ENCODE results near the gene EDEM2.
"Not testable (repeated sequence)": the region's sequence is repeated elsewhere in the genome, so short reads cannot be mapped to it uniquely, and the experiment has no call there.

Gene EDEM2

DNA sequence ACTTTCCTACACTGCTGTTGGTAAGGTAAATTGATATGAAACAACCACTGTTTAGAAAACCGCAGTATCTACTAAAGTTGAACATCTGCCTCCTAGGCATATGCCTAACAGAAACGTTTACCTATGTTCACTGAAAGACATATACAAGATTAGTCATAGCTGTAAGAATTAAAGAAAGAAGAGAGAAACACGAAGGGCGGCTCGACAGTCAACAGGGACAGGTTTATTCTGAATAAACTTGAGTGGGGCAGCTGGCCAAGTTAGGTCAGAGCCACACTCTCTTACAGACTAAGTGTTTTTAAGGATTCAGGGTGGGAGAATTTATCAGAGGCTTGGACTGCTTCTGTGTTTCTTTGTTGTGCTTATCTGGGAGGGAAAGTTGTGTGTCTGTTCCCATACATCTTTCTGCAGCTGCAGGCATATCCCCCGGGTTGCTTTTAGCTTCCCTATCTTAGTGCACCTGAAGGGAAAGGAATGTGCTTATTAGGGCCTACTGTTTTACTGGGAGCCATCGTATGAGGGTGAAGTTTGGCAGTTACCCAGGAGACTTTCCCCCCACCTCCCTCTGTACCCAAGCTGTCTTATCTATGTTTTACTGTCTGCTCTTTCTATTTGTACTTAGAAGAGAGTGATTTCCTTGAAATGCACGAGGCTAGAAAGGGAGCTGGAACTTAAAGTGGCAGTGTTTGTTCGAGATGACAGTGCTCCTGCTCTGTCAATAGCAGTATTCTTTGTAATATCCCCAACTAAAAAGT is 45.2 kb upstream of the EDEM2 start:
- H3K9me2 ChIP-seq (replicated peaks; ENCODE audit: insufficient read depth, low read length): no peaks in the 10 kb centered on the region
- H3K36me3 ChIP-seq (replicated peaks; ENCODE audit: insufficient read depth, low read length): no peaks in the 10 kb centered on the region
- no peaks in the 10 kb centered on the region for H3K27me3 ChIP-seq (replicated peaks; ENCODE audit: insufficient read depth, low read length)
- H4K20me1 ChIP-seq (ENCODE audit: insufficient read depth, low read length): no peaks in the 10 kb centered on the region
- no peaks in the 10 kb centered on the region for H3F3A ChIP-seq (ENCODE audit: insufficient read depth, low read length)
- H3K4me1 ChIP-seq (ENCODE audit: low read length): no peaks in the 10 kb centered on the region
- no peak overlapping the region for H3K4me3 ChIP-seq (ENCODE audit: low read length)
- H3K9me3 ChIP-seq (replicated peaks; ENCODE audit: insufficient read depth, low read length): no peaks in the 10 kb centered on the region
- no peak overlapping the region for H3K9ac ChIP-seq (ENCODE audit: low read length)
- H2AFZ ChIP-seq (ENCODE audit: low read length): no peak overlapping the region
- no peaks in the 10 kb centered on the region for H3K79me2 ChIP-seq (ENCODE audit: low read length)
- TF ChIP-seq EZH2 (optimal IDR thresholded peaks at IDR 0.05; ENCODE audit: low read depth, low read length) (no peak), EZH2phosphoT487 (IDR thresholded peaks at IDR 0.05; ENCODE audit: low read length) (no peak)
- TF ChIP-seq, protein P1, sequence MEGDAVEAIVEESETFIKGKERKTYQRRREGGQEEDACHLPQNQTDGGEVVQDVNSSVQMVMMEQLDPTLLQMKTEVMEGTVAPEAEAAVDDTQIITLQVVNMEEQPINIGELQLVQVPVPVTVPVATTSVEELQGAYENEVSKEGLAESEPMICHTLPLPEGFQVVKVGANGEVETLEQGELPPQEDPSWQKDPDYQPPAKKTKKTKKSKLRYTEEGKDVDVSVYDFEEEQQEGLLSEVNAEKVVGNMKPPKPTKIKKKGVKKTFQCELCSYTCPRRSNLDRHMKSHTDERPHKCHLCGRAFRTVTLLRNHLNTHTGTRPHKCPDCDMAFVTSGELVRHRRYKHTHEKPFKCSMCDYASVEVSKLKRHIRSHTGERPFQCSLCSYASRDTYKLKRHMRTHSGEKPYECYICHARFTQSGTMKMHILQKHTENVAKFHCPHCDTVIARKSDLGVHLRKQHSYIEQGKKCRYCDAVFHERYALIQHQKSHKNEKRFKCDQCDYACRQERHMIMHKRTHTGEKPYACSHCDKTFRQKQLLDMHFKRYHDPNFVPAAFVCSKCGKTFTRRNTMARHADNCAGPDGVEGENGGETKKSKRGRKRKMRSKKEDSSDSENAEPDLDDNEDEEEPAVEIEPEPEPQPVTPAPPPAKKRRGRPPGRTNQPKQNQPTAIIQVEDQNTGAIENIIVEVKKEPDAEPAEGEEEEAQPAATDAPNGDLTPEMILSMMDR (IDR thresholded peaks at IDR 0.05; ENCODE audit: low read length): no peak
- no peak overlapping the region for H3K27ac ChIP-seq (ENCODE audit: low read length)
- DNase-seq: no peak
- no peak overlapping the region for H3K4me2 ChIP-seq (ENCODE audit: low read depth, low read length)

DNA sequence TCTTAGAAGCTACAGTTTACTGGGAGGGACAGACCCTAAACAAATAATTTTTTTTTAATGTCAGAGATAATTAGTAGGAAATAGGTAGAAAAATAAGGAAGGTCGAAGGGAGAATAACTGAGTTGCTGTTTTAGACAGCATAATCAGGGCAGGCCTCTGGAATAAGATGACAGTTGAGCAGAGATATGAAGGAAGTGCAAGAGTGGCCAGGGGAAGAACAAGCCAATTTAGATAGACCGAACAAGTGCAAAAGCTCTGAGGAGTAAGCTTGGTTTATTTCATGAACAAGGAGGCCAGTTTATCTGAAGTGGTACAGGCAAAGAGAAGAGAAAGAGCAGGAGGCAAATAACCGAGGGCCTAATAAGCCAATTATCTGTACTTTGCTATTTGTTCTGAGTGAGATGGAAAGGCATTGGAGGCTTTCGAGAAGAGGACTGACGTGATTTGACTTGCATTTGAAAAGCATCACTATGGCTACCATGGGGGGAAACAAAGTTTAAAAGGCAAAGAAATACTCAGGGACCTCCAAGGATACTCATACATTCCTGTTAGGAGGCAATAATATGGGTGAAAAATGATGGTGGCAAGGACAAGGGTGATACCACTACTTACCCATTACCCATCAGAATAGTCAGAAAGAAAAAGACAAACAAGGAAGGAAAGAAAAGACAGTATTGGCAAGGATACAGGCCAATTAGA is 44.4 kb upstream of the EDEM2 start:
- Histone ChIP-seq H4K20me1 (ENCODE audit: insufficient read depth, low read length) (no peaks in the 10 kb centered on the region), H3F3A (ENCODE audit: insufficient read depth, low read length) (no peaks in the 10 kb centered on the region), H3K4me1 (ENCODE audit: low read length) (no peaks in the 10 kb centered on the region), H3K9me3 (replicated peaks; ENCODE audit: insufficient read depth, low read length) (no peaks in the 10 kb centered on the region), H3K36me3 (replicated peaks; ENCODE audit: insufficient read depth, low read length) (no peaks in the 10 kb centered on the region), H3K4me2 (ENCODE audit: low read depth, low read length) (no peak overlapping the region), H3K9me2 (replicated peaks; ENCODE audit: insufficient read depth, low read length) (no peaks in the 10 kb centered on the region), H3K4me3 (ENCODE audit: low read length) (no peak overlapping the region), H3K27me3 (replicated peaks; ENCODE audit: insufficient read depth, low read length) (no peaks in the 10 kb centered on the region), H3K27ac (ENCODE audit: low read length) (no peak overlapping the region), H2AFZ (ENCODE audit: low read length) (no peak overlapping the region), H3K9ac (ENCODE audit: low read length) (no peak overlapping the region), H3K79me2 (ENCODE audit: low read length) (no peaks in the 10 kb centered on the region)
- DNase-seq: no peak
- TF ChIP-seq EZH2phosphoT487 (IDR thresholded peaks at IDR 0.05; ENCODE audit: low read length): no peak
- TF ChIP-seq EZH2 (optimal IDR thresholded peaks at IDR 0.05; ENCODE audit: low read depth, low read length): no peak

DNA sequence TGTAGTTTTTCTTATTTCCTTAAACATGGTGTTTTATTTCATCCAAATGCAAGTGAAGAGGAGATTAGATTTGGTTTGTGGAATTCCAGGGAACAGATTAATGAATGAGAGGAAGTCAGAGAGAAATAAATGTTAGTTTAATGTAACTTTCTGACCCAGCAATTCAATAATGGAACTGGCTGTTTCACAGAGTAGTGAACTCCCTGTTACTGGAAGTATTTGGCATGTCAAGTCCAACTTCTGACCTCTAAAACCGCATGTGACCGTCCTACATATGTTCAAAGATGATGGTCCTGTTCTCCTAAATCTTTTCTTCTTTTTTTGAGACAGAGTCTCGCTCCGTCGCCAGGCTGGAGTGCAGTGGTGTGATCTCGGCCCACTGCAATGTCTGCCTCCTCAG is 43.4 kb upstream of the EDEM2 start:
- H3K9me3 ChIP-seq (replicated peaks; ENCODE audit: insufficient read depth, low read length): no peaks in the 10 kb centered on the region

DNA sequence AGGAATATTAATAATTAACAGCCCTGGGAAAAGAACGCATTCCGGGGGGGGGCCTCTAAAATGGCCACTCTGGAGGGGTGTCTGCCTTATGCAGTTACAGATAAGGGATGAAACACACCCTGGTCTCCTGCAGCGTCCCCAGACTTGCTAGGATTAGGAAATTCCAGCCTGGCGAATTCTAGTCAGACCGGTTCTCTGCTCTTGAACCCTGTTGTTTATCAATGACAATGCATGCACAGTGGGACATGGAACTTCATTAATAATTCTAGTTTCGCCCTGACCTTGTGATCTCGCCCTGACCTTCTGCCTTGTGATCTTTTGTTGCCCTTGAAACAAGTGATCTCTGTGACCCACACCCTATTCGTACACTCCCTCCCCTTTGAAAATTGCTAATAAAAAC is 42.1 kb upstream of the EDEM2 start:
- H3K27me3 ChIP-seq (replicated peaks; ENCODE audit: insufficient read depth, low read length); H3K9ac ChIP-seq (ENCODE audit: low read length); H4K20me1 ChIP-seq (ENCODE audit: insufficient read depth, low read length); H3K36me3 ChIP-seq (replicated peaks; ENCODE audit: insufficient read depth, low read length); H3K4me2 ChIP-seq (ENCODE audit: low read depth, low read length); H3F3A ChIP-seq (ENCODE audit: insufficient read depth, low read length); H2AFZ ChIP-seq (ENCODE audit: low read length); H3K79me2 ChIP-seq (ENCODE audit: low read length); DNase-seq; H3K9me2 ChIP-seq (replicated peaks; ENCODE audit: insufficient read depth, low read length); H3K27ac ChIP-seq (ENCODE audit: low read length); H3K9me3 ChIP-seq (replicated peaks; ENCODE audit: insufficient read depth, low read length); H3K4me1 ChIP-seq (ENCODE audit: low read length); H3K4me3 ChIP-seq (ENCODE audit: low read length): not testable (repeated sequence)

More for the DNA sequence above, 43.4 kb upstream of the EDEM2 start:
- Histone ChIP-seq H3K27me3 (replicated peaks; ENCODE audit: insufficient read depth, low read length) (no peaks in the 10 kb centered on the region), H3K4me1 (ENCODE audit: low read length) (no peaks in the 10 kb centered on the region), H3K79me2 (ENCODE audit: low read length) (no peaks in the 10 kb centered on the region), H3K9me2 (replicated peaks; ENCODE audit: insufficient read depth, low read length) (no peaks in the 10 kb centered on the region), H4K20me1 (ENCODE audit: insufficient read depth, low read length) (no peaks in the 10 kb centered on the region), H3K4me3 (ENCODE audit: low read length) (no peak overlapping the region), H2AFZ (ENCODE audit: low read length) (no peak overlapping the region), H3K9ac (ENCODE audit: low read length) (no peak overlapping the region), H3K36me3 (replicated peaks; ENCODE audit: insufficient read depth, low read length) (no peaks in the 10 kb centered on the region), H3K4me2 (ENCODE audit: low read depth, low read length) (no peak overlapping the region), H3F3A (ENCODE audit: insufficient read depth, low read length) (no peaks in the 10 kb centered on the region), H3K27ac (ENCODE audit: low read length) (no peak overlapping the region)
- TF ChIP-seq EZH2 (optimal IDR thresholded peaks at IDR 0.05; ENCODE audit: low read depth, low read length): no peak
- no peak for TF ChIP-seq EZH2phosphoT487 (IDR thresholded peaks at IDR 0.05; ENCODE audit: low read length)
- DNase-seq: no peak
